ENCODE results near the gene PRKAG3. TPM values are rescaled to one million over a fixed set of nuclear protein-coding genes. Genes with fewer than 3 reads are reported as not detected.

PRKAG3 gene
- total RNA-seq, 1 experiment from 2014 or later: not detected

DNA sequence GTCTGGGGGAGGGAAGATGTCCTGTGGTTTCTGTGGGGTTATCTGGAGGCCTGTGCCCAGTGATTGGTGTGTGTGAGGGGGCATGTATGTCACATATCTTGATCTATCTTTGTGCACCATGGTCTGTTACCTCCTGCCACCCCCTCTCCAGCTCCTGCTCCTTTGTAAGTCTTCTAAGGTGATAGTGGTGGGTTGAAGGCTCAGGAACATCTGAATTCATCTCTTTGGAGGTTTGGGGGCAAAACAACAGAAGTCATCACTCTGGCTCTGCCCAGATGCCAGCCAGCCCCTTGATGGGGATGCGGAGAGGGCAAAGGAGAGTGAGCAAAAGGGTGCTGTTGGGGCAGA, 25.3 kb upstream of the PRKAG3 start:
- Histone ChIP-seq H3K27me3 (replicated peaks; ENCODE audit: control insufficient read depth, insufficient read depth, low read length) (peaks cover 6% of the 10 kb centered on the region), H3K4me1 (peaks cover 48% of the 10 kb centered on the region), H3K4me3 (ENCODE audit: low read depth, low read length) (no peak overlapping the region), H3K9me3 (no peaks in the 10 kb centered on the region), H3K36me3 (ENCODE audit: control insufficient read depth, insufficient read depth, low read length) (no peaks in the 10 kb centered on the region)
- intact Hi-C loops (cut with micrococcal nuclease; ENCODE audit: unreplicated experiment): no loop called here
- no peak overlapping the region for H3K27ac Mint-ChIP-seq (ENCODE audit: unreplicated experiment)
- H3K9me3 Mint-ChIP-seq (ENCODE audit: unreplicated experiment): no peaks in the 10 kb centered on the region
- TF ChIP-seq, protein P1, sequence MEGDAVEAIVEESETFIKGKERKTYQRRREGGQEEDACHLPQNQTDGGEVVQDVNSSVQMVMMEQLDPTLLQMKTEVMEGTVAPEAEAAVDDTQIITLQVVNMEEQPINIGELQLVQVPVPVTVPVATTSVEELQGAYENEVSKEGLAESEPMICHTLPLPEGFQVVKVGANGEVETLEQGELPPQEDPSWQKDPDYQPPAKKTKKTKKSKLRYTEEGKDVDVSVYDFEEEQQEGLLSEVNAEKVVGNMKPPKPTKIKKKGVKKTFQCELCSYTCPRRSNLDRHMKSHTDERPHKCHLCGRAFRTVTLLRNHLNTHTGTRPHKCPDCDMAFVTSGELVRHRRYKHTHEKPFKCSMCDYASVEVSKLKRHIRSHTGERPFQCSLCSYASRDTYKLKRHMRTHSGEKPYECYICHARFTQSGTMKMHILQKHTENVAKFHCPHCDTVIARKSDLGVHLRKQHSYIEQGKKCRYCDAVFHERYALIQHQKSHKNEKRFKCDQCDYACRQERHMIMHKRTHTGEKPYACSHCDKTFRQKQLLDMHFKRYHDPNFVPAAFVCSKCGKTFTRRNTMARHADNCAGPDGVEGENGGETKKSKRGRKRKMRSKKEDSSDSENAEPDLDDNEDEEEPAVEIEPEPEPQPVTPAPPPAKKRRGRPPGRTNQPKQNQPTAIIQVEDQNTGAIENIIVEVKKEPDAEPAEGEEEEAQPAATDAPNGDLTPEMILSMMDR (IDR thresholded peaks at IDR 0.05; ENCODE audit: insufficient read depth in 1 of 2, low read depth in 1 of 2, low read length in 1 of 2, severe bottlenecking in 1 of 2, unreplicated experiment in 1 of 2): no peak
- CTCF ChIA-PET: interaction anchor here (1.0 kb wide), 1 partner anchor 22 kb away, joined by 3 read pairs; no protein-coding TSS in a partner anchor
- peaks cover 10% of the 10 kb centered on the region for H3K27me3 Mint-ChIP-seq (ENCODE audit: insufficient read depth, unreplicated experiment)
- H3K36me3 Mint-ChIP-seq (ENCODE audit: insufficient read depth, unreplicated experiment): peaks cover 11% of the 10 kb centered on the region
- H3K4me3 Mint-ChIP-seq (ENCODE audit: unreplicated experiment): peak overlapping the region; percentile 48
- no peak for DNase-seq
- no TSS peak for BruUV-seq (replicated peaks)
- POLR2A ChIA-PET: no interaction called here
- peaks cover 55% of the 10 kb centered on the region for H3K4me1 Mint-ChIP-seq (ENCODE audit: low read depth, unreplicated experiment)

DNA sequence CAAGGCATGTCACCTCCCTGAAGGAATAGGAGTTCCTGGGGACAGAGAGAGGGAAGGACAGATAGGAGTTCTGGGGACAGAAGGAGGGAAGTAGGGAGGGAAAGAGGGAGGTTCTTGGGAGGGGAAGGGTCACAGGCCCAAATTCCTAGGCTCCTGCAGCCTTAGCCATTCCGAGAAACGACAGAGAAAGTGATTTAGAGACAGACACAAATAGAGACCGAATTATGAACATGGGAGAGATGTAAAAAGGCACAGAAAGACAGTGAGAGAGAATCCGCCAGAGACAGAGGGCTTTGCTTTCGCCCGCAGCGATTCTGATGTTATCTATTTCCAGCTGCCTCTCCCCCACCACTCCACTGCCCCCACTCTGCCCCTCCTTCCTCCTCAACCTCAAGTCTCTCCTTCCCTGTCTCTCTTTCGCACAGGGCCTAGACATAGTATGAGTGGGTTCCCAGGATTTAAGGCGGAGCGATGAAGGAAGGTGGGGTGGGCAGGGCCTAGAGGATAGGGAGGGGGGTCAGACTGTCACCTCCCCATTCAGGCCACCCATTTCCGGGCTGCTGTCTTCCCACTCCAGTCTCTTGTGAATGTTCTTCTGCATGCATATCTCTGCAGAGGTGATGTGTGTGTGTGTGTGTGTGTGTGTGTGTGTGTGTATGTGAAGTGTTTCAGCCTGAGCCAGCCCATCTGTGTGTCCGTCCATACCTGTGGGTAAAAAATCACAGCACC, 24.7 kb upstream of the PRKAG3 start:
- peak in 1 of 2 experiments; percentile 60 for DNase-seq
- Mint-ChIP-seq H3K4me3 (ENCODE audit: unreplicated experiment) (peak overlapping the region; percentile 48), H3K9me3 (ENCODE audit: unreplicated experiment) (no peaks in the 10 kb centered on the region), H3K27ac (ENCODE audit: unreplicated experiment) (no peak overlapping the region), H3K27me3 (ENCODE audit: insufficient read depth, unreplicated experiment) (peaks cover 7% of the 10 kb centered on the region), H3K4me1 (ENCODE audit: low read depth, unreplicated experiment) (peaks cover 49% of the 10 kb centered on the region), H3K36me3 (ENCODE audit: insufficient read depth, unreplicated experiment) (peaks cover 11% of the 10 kb centered on the region)
- ChIA-PET CTCF (interaction anchor here (1.0 to 1.3 kb wide), 2 partner anchors 22 to 42 kb away, joined by 3 to 4 read pairs; no protein-coding TSS in a partner anchor), POLR2A (interaction anchor here (0.6 kb wide), 1 partner anchor 8 kb away, joined by 3 read pairs; no protein-coding TSS in a partner anchor)
- H3K27me3 ChIP-seq (replicated peaks; ENCODE audit: control insufficient read depth, insufficient read depth, low read length): peaks cover 6% of the 10 kb centered on the region
- intact Hi-C loops (cut with micrococcal nuclease; ENCODE audit: unreplicated experiment): no loop called here
- peaks cover 43% of the 10 kb centered on the region for H3K4me1 ChIP-seq
- H3K9me3 ChIP-seq: no peaks in the 10 kb centered on the region
- no TSS peak for BruUV-seq (replicated peaks)
- H3K36me3 ChIP-seq (ENCODE audit: control insufficient read depth, insufficient read depth, low read length): no peaks in the 10 kb centered on the region
- H3K4me3 ChIP-seq (ENCODE audit: low read depth, low read length): no peak overlapping the region
- TF ChIP-seq, protein P1 (IDR thresholded peaks at IDR 0.05; ENCODE audit: insufficient read depth in 1 of 2, low read depth in 1 of 2, low read length in 1 of 2, severe bottlenecking in 1 of 2, unreplicated experiment in 1 of 2): no peak

DNA sequence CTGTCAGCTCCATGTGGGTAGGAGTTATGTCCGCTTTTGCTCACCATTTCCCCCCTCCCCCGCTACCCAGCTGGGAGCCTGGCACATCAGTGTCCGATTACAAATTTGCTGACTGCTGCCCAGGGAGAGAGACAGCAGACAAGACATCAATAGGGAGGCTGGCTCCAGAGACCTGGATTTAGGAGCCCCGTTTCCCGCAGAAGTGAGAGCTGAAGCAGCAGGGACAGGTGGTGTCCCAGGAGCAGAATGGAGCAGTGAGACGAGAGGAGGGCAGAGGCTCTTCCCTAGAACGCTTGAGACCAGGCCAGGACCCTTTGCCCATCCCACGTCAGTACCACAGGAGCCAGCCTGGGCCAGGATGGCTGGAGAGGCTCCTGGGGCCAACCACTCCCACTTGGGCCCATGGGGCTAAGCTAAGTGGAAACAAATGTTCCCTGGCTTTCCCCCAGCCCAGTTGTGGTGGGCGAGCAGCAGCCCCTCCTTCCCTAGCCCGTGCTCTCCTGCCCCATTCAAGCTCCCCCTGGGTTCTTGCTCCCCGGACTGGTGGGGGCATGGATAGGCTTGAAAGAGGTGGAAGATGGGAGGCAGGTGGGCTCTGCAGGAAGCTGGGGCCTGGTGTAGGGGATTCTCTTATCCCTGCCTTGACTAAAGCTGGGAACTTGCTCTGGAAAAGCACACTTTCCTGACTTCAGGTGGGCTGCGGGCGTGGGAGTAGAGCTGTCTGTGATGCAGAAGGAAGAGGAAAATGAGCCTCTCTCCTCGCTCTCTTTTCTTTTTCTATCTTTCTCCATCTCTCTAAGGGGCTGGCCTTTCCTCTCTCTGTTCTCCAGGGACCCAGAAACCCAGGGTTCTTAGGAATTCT, 23.9 kb upstream of the PRKAG3 start:
- Histone ChIP-seq H3K4me3 (ENCODE audit: low read depth, low read length) (no peak overlapping the region), H3K36me3 (ENCODE audit: control insufficient read depth, insufficient read depth, low read length) (no peaks in the 10 kb centered on the region), H3K27me3 (replicated peaks; ENCODE audit: control insufficient read depth, insufficient read depth, low read length) (peaks cover 6% of the 10 kb centered on the region), H3K4me1 (peaks cover 42% of the 10 kb centered on the region), H3K9me3 (no peaks in the 10 kb centered on the region)
- TF ChIP-seq, protein P1 (IDR thresholded peaks at IDR 0.05; ENCODE audit: insufficient read depth in 1 of 2, low read depth in 1 of 2, low read length in 1 of 2, severe bottlenecking in 1 of 2, unreplicated experiment in 1 of 2): no peak
- ChIA-PET POLR2A (interaction anchor here (0.6 kb wide), 1 partner anchor 9 kb away, joined by 3 read pairs; no protein-coding TSS in a partner anchor), CTCF (interaction anchor here (0.6 to 1.3 kb wide), 3 partner anchors 42 to 204 kb away, joined by 3 to 4 read pairs (median 3); no protein-coding TSS in a partner anchor)
- no peak for DNase-seq
- H3K27ac Mint-ChIP-seq (ENCODE audit: unreplicated experiment): no peak overlapping the region
- peaks cover 7% of the 10 kb centered on the region for H3K27me3 Mint-ChIP-seq (ENCODE audit: insufficient read depth, unreplicated experiment)
- BruUV-seq (replicated peaks): no TSS peak
- peaks cover 5% of the 10 kb centered on the region for H3K36me3 Mint-ChIP-seq (ENCODE audit: insufficient read depth, unreplicated experiment)
- H3K9me3 Mint-ChIP-seq (ENCODE audit: unreplicated experiment): no peaks in the 10 kb centered on the region
- H3K4me3 Mint-ChIP-seq (ENCODE audit: unreplicated experiment): peak overlapping the region; percentile 48
- peaks cover 43% of the 10 kb centered on the region for H3K4me1 Mint-ChIP-seq (ENCODE audit: low read depth, unreplicated experiment)
- intact Hi-C loops (cut with micrococcal nuclease; ENCODE audit: unreplicated experiment): no loop called here
